H7 (cell line): ENCODE measurements around the gene POLE4. TPM values are rescaled to one million over a fixed set of nuclear protein-coding genes. Genes with fewer than 3 reads are reported as not detected.

ENCODE experiments used
- DNase-seq: peaks from one replicate; pipeline ENCODE4 v3.0.0; 2012
- H3K27me3 ChIP-seq: 2 replicates; pipeline ENCODE4 v1.6.0; 2011; ENCODE audit warnings: mild to moderate bottlenecking, low read length; ENCODE audit not compliant: control insufficient read depth, insufficient read depth
- H3K36me3 ChIP-seq: replicated peaks from 2 replicates; pipeline ENCODE4 v1.5.1; 2011; ENCODE audit warnings: low read length; ENCODE audit not compliant: control insufficient read depth, insufficient read depth
- H3K4me3 ChIP-seq: 2 replicates; pipeline ENCODE4 v1.5.1; 2011; ENCODE audit warnings: low read depth, mild to moderate bottlenecking, control low read depth, low read length, moderate library complexity; ENCODE audit not compliant: insufficient read depth
- total RNA-seq: library from RNA; depleted of rRNA; stranded (reverse); fragments of >200 nt; shearing (Covaris generic); gene quantifications from 2 replicates; pipeline ENCODE4 v1.2.3, GENCODE V29; 2014

Gene POLE4
- total RNA-seq, 1 experiment from 2014 or later: 13.8 TPM

DNA sequence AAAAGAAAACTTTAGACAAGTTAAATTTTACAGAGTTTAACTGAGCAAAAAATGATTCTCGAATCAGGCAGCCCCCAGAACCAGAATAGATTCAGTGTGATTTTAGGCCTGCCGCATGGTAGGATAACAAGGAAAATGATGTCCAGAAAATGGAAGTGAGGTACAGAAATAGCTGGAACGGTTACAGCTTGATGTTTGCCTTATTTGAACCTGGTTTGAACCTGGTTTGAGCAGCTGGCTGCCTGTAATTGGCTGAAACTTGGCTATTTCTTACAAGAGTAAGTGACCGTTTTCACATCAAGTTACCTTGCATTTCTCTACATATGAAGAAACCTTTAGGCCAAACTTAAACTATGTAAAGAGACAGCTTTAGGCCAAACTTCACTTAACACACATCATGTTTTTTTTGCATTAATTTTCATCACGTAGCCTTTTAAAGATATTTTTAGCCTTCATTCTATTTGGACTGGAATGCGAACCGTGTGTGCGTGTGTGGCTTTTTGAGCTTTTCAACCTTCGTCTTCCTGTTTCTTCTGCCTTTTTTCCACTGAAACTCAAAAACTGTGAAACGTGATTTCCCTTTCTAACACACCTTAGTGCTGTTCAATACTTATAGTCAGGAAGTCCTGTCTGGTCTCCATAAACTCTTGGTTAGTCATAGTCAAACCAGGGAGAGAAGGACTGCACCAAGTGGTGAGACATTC lies 4.5 kb upstream of the POLE4 start:
- Histone ChIP-seq H3K36me3 (no peaks in the 10 kb centered on the region), H3K27me3 (peaks cover 5% of the 10 kb centered on the region), H3K4me3 (no peak overlapping the region)
- no peak for DNase-seq

DNA sequence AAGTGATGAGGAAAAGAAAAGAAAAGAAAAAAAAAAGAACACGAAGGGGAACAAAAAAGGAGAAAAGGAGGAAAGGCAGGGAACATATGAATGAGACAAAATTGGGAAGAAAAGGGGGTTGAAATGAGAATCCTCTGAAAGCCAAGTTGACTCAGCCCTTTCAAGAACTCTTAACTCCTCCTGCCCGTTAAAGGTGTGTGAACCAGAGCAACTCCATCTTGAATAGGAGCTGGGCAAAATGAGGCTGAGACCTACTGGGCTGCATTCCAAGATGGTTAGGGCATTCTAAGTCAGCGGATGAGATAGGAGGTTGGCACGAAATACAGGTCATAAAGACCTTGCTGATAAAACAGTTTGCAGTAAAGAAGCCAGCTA lies 4.0 kb upstream of the POLE4 start:
- Histone ChIP-seq H3K27me3 (peaks cover 7% of the 10 kb centered on the region), H3K4me3 (no peak overlapping the region), H3K36me3 (no peaks in the 10 kb centered on the region)
- DNase-seq: no peak

DNA sequence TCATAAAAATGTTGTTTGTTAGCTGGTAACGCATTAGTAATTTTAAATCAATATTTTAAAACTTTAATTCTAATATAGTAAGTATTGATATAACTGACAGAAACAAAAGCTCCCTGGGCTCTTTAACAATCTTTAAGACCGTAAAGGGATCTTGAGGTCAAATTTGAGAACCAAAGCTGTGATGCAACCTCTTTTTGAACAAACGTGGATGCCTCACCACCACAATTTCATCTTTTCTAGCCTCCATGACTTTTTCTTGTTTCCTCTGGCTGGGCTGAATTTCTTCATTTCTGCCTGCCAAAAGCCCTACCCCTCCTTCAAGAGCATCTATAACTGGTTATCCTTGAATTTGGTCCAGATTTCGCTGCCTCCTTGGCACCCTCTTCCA lies 563 bp upstream of the POLE4 start:
- DNase-seq: no peak
- peaks cover 7% of the 10 kb centered on the region for H3K27me3 ChIP-seq

DNA sequence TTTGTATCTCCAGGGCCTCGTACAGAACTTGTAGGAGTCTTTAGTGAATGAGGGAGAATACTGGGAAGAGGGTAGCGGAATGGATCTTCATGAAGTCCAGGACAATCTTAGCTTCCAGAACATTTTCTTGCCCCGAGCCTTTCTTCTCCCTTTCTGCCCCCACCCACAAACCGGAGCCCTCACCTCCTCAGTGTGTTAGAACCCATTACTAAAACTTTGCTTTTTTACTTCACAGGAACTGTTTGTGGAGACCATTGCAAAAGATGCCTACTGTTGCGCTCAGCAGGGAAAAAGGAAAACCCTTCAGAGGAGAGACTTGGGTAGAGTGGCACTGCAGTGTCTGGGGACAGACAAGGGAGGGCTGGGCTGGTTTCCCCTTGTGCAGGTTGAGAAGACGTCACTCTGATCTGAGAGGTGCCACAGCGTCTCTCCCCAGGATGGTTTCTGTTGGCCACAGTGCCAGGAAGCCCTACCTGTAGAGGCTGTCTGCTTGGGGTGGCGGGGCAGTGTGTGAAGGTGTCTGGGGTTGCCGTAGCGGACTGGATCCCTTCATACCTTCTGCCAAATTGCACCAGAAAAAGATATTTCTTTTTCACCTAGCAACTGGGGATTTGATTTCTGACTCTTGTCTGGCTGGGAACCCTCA lies 786 bp downstream of the POLE4 start:
- Histone ChIP-seq H3K4me3 (peak overlapping the region; percentile 64), H3K36me3 (no peaks in the 10 kb centered on the region), H3K27me3 (peaks cover 7% of the 10 kb centered on the region)
- DNase-seq: no peak

More for the DNA sequence above, 563 bp upstream of the POLE4 start:
- Histone ChIP-seq H3K4me3 (peak overlapping the region; percentile 64), H3K36me3 (no peaks in the 10 kb centered on the region)

DNA sequence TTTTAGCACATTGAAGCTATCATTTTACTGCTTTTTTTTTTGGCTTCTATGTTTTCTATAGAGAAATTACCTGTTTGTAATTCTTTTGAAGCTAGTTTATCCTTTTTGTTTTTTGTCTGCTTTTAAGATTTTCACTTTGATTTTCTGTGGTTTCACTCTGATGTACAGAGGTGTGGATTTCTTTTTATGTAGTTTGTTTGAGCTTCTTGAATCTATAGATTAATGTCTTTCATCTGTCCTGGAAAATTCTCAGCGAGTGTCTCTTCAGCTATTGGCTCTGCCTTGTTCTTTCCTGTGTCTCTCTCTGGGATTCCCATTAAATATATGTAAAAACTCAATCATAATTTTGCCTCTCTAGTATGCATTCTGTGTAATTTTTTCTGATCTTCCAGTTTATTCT lies 8.4 kb downstream of the POLE4 start:
- Histone ChIP-seq H3K4me3 (no peak overlapping the region), H3K36me3 (no peaks in the 10 kb centered on the region), H3K27me3 (no peaks in the 10 kb centered on the region)
- DNase-seq: no peak

GRCh38 chr2:74975016-74975415 lies 16.6 kb downstream of the POLE4 start:
- Histone ChIP-seq H3K36me3 (no peaks in the 10 kb centered on the region), H3K4me3 (no peak overlapping the region), H3K27me3 (no peaks in the 10 kb centered on the region)
- no peak for DNase-seq

DNA sequence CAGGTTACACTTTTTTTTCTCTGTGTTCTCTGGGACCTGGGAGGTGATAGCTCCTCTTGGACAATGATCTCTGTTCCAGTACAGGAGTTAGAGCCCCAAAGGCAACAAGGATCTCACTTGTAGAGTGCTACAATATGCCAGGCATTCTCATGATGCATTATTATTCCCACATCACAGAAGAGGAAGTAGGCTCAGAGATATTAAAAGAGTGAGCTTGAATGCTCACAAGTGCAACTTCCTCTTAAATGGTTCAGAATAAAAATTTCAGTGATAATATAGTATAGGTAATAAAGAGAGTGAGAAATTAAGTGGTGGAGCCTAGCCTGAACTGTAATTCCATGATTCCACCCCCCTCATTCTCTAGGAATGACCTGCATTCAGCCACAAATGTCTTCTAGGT lies 21.4 kb downstream of the POLE4 start:
- H3K4me3 ChIP-seq: no peak overlapping the region
- no peak for DNase-seq
- H3K27me3 ChIP-seq: no peaks in the 10 kb centered on the region
- H3K36me3 ChIP-seq: no peaks in the 10 kb centered on the region

DNA sequence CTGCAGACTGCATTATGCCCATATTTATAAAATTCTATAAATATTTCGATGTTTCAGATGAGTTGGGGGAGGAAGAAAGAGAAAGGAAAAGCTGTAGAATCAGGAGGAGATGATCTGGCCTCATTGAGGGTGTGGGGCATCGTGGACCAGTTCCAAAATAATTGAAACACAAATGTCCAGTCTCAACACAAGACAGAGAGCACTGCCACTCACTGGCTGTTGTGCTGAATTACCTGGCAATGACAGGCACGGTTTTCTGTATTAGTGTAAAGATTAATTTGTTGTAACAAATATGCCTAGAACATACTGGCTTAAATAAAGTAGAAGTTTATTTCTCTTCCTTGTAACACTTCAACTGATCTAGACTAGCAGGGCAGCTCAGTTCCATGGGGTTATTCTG lies 24.1 kb downstream of the POLE4 start:
- Histone ChIP-seq H3K36me3 (no peaks in the 10 kb centered on the region), H3K4me3 (no peak overlapping the region), H3K27me3 (no peaks in the 10 kb centered on the region)
- no peak for DNase-seq

DNA sequence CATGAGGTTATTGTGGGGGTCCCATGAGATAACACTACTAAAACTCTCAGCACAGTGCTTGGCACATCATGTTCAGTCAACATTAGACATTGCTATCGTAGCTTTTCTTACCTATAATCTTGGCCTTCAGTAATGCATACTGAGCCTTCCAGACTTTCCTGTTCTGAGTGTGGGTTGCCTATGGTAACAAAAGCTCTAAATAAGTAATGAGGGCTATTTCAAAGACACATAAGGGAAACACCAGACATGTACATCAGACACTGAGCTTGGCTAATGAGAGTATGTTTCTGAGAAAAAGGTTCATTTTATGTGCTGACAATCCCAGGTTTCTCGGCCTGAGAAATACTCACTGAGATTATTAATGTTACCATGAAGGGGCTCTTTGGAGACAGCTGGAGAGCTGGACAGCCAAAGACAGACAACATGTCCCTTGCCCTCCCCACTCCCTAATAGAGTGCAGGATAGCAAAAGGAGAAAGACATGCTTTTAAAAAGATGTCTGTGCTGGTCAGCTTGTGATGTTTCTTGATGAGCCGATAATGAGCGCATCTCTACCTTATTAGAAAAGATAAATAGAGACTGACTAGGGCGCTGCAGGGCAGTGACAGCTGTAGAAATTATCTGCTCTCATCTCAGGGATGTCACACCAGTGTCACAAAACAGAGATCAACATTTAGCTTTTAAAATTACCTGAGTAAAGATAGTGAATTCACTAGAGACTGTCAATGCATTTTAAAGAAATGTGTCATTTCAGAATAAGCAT lies 25.4 kb downstream of the POLE4 start:
- Histone ChIP-seq H3K4me3 (no peak overlapping the region), H3K27me3 (no peaks in the 10 kb centered on the region), H3K36me3 (no peaks in the 10 kb centered on the region)
- no peak for DNase-seq

DNA sequence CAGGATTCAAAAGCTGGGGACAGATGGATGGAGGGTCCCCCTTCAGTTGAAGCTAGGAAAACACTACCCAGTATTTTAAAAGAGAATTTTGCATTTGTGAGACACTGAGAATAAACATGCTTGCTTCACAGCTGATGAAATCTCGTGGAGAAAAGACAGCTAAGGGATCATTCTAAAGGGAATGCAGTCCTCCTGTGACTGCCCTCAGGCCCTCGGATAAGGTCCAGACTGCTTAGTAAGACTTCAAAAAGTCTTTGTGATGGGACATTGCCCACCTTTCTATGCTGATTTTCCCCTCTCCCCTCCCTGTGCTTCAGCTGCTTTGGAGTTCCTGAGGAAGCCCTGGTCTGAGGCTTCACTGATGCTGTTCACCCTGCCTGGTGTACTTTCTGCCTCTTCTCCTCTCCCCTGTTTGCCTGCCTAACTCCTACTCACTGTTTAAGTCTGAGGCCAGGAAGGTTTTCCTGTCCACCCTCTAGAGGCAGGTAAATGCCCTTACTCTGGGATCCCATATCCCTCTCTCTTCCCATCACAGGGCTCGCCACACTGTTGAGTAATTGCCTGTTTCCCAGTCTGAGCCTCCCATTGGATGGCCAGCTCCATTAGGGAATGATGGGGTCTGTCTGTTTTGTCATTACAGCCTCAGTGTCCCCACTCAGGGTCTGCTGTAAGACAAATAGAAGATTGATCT lies 26.6 kb downstream of the POLE4 start:
- DNase-seq: peak; percentile 43

GRCh38 chr2:74985978-74986609 lies 27.7 kb downstream of the POLE4 start:
- H3K36me3 ChIP-seq: no peaks in the 10 kb centered on the region
- no peak overlapping the region for H3K4me3 ChIP-seq
- no peak for DNase-seq
- H3K27me3 ChIP-seq: no peaks in the 10 kb centered on the region

More for the DNA sequence above, 26.6 kb downstream of the POLE4 start:
- Histone ChIP-seq H3K4me3 (no peak overlapping the region), H3K36me3 (no peaks in the 10 kb centered on the region), H3K27me3 (no peaks in the 10 kb centered on the region)

DNA sequence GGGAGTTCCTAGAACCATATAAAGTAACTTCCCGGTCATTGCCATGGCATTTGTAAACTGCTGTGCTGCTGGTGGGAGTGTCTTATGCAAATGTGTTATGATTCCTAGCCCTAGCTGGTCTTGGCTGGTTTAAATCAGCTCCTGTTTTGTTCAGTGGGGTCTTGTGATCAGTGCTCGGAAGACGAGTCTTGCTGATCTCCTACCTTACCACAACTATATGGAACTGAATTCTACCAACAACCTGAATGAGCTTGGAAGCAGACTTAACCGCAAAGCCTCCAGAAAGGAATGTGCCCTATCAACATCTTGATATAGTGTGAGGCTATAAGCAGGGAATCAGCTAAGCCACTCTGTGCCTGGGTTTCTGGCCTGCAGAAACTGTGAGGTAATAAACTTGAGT lies 33.5 kb downstream of the POLE4 start:
- DNase-seq: no peak
- H3K36me3 ChIP-seq: no peaks in the 10 kb centered on the region
- no peaks in the 10 kb centered on the region for H3K27me3 ChIP-seq
- no peak overlapping the region for H3K4me3 ChIP-seq

DNA sequence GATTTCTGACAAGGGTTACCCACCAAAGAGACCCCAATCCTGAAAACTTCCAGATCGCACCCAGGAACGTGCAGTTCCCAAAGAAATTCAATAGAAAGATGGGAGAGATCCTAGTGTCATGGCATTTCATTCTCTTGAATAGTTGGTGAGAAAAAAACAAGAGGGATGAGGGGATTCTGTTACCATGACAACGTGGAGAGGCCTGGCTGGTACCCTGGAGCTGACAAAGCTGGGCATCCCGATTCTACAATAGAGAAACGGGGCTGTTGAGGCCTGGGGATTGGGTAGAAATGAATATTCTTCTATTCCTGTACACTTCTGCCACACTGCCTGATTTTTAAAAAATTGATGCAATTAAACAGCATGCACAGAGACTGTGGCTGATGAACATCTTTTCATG lies 41.0 kb downstream of the POLE4 start:
- Histone ChIP-seq H3K27me3 (no peaks in the 10 kb centered on the region), H3K36me3 (no peaks in the 10 kb centered on the region), H3K4me3 (no peak overlapping the region)
- DNase-seq: no peak

- DNase-seq: no peak
- Histone ChIP-seq H3K4me3 (no peak overlapping the region), H3K27me3 (no peaks in the 10 kb centered on the region), H3K36me3 (no peaks in the 10 kb centered on the region)
Measured at GRCh38 chr2:75002007-75002406, 43.6 kb downstream of the POLE4 start.
